PC-3 (cell line): ENCODE data around the gene DHRS1. TPM values are rescaled to one million over a fixed set of nuclear protein-coding genes. Genes with fewer than 3 reads are reported as not detected.

ENCODE experiments used
- ATAC-seq: fragments of 200-7000 bp; cut with Tn5 transposase; 2 replicates; pipeline ENCODE4 v1.9.1; 2020; ENCODE audit warnings: mild to moderate bottlenecking, moderate library complexity
- BruUV-seq: library from RNA; stranded (reverse); fragments of 400-500 nt; replicated peaks from 2 replicates; lab custom pipeline; 2021; lab: Mats Ljungman, UMichigan
- CTCF ChIA-PET: fragments of 300-600 bp; sonication (Branson Sonifier 250); formaldehyde crosslinking; loops from one replicate; lab custom pipeline; 2022; ENCODE audit warnings: antibody characterized with exemption; lab: Charles Lee
- POLR2A ChIA-PET: fragments of 300-600 bp; sonication (Branson Sonifier 250); formaldehyde crosslinking; loops from one replicate; lab custom pipeline; 2022; ENCODE audit warnings: antibody characterized with exemption; ENCODE audit not compliant: unreplicated experiment; lab: Charles Lee
- DNase-seq: peaks from one replicate; pipeline ENCODE4 v3.0.0-alpha.2; 2015
- H2AFZ ChIP-seq: fragments of 300-600 bp; sonication (generic); 2 replicates; pipeline ENCODE4 v1.6.0; 2016; ENCODE audit warnings: antibody characterized with exemption, low read length
- H3F3A ChIP-seq: fragments of 300-600 bp; sonication (generic); one replicate; pipeline ENCODE4 v1.6.0; 2017; ENCODE audit warnings: antibody characterized with exemption, low read length, control low read depth, mild to moderate bottlenecking; ENCODE audit not compliant: unreplicated experiment
- H3K27ac ChIP-seq: fragments of 300-600 bp; sonication (generic); 2 replicates; pipeline ENCODE4 v1.5.1; 2016; ENCODE audit warnings: mild to moderate bottlenecking, low read length
- H3K27me3 ChIP-seq: fragments of 300-600 bp; sonication (generic); 2 replicates; pipeline ENCODE4 v1.6.1; 2016; ENCODE audit warnings: low read length, mixed read lengths
- H3K36me3 ChIP-seq: fragments of 300-600 bp; sonication (generic); 2 replicates; pipeline ENCODE4 v1.6.1; 2016; ENCODE audit warnings: low read depth, mixed run types, low read length, mixed read lengths
- H3K4me1 ChIP-seq: fragments of 300-600 bp; sonication (generic); 2 replicates; pipeline ENCODE4 v1.5.1; 2016; ENCODE audit warnings: low read length; ENCODE audit not compliant: insufficient read depth
- H3K4me2 ChIP-seq: fragments of 300-600 bp; sonication (generic); 2 replicates; pipeline ENCODE4 v1.6.0; 2016; ENCODE audit warnings: low read length
- H3K4me3 ChIP-seq: fragments of 300-600 bp; sonication (generic); 2 replicates; pipeline ENCODE4 v1.5.1; 2016; ENCODE audit warnings: mild to moderate bottlenecking, low read length, mixed read lengths
- H3K79me2 ChIP-seq: fragments of 300-600 bp; sonication (generic); 2 replicates; pipeline ENCODE4 v1.6.1; 2017; ENCODE audit warnings: low read length, mixed read lengths
- H3K9ac ChIP-seq: fragments of 300-600 bp; sonication (generic); 2 replicates; pipeline ENCODE4 v1.6.0; 2016; ENCODE audit warnings: mild to moderate bottlenecking, low read length
- H3K9me2 ChIP-seq: fragments of 300-600 bp; sonication (generic); replicated peaks from 2 replicates; pipeline ENCODE4 v1.6.1; 2016; ENCODE audit warnings: mixed run types, low read length, mixed read lengths
- H3K9me3 ChIP-seq: fragments of 300-600 bp; sonication (generic); 2 replicates; pipeline ENCODE4 v1.6.1; 2016; ENCODE audit warnings: low read length, mixed read lengths
- H4K20me1 ChIP-seq: fragments of 300-600 bp; sonication (generic); 2 replicates; pipeline ENCODE4 v1.6.1; 2016; ENCODE audit warnings: low read length, mixed read lengths
- CTCF ChIP-seq: fragments of 300-600 bp; sonication (generic); conservative IDR thresholded peaks from 2 replicates; pipeline ENCODE4 v1.5.1; 2017; ENCODE audit warnings: antibody characterized with exemption, low read depth, mild to moderate bottlenecking, low read length
- EZH2 ChIP-seq: fragments of 300-600 bp; sonication (generic); IDR thresholded peaks from one replicate; pipeline ENCODE4 v1.6.1; 2017; ENCODE audit warnings: antibody characterized with exemption, mild to moderate bottlenecking, low read length; ENCODE audit not compliant: unreplicated experiment
- EZH2phosphoT487 ChIP-seq: fragments of 300-600 bp; sonication (generic); IDR thresholded peaks from 2 replicates; pipeline ENCODE4 v1.6.1; 2018; ENCODE audit warnings: mild to moderate bottlenecking, antibody characterized with exemption, low read length, borderline replicate concordance
- intact Hi-C: fragments of 100-400 bp; cut with micrococcal nuclease; formaldehyde crosslinking; loops from 2 replicates; pipeline ENCODE4 v1.9.0; 2023
- total RNA-seq: library from RNA; depleted of rRNA; stranded (reverse); fragments of >200 nt; gene quantifications from 2 replicates; pipeline ENCODE4 v1.2.3, GENCODE V29; 2014

The DHRS1 gene
- total RNA-seq, 1 experiment from 2014 or later: 15.9 TPM

GRCh38 chr14:24268225-24268624 is 31.4 kb downstream of the DHRS1 start:
- no peaks in the 10 kb centered on the region for H3K27me3 ChIP-seq
- no peaks in the 10 kb centered on the region for H3K79me2 ChIP-seq
- BruUV-seq: no TSS peak
- no peak overlapping the region for H3K9ac ChIP-seq
- CTCF ChIA-PET: no interaction called here
- H3K4me1 ChIP-seq: peaks cover 11% of the 10 kb centered on the region
- no peaks in the 10 kb centered on the region for H3K36me3 ChIP-seq
- H2AFZ ChIP-seq: no peak overlapping the region
- ATAC-seq (no peak), DNase-seq (no peak)
- H3K27ac ChIP-seq: no peak overlapping the region
- H3F3A ChIP-seq: no peaks in the 10 kb centered on the region
- H3K4me3 ChIP-seq: no peak overlapping the region
- H3K4me2 ChIP-seq: no peak overlapping the region
- no peaks in the 10 kb centered on the region for H3K9me2 ChIP-seq
- intact Hi-C loops: no loop called here
- H4K20me1 ChIP-seq: no peaks in the 10 kb centered on the region
- TF ChIP-seq EZH2phosphoT487 (no peak), EZH2 (no peak), CTCF (no peak)
- POLR2A ChIA-PET: no interaction called here
- H3K9me3 ChIP-seq: no peaks in the 10 kb centered on the region

GRCh38 chr14:24267516-24267915 is 32.1 kb downstream of the DHRS1 start:
- no peak overlapping the region for H3K27ac ChIP-seq
- H3K9ac ChIP-seq: no peak overlapping the region
- ChIA-PET CTCF (no interaction called here), POLR2A (no interaction called here)
- ATAC-seq (no peak), DNase-seq (no peak)
- H3K9me3 ChIP-seq: no peaks in the 10 kb centered on the region
- intact Hi-C loops: no loop called here
- H2AFZ ChIP-seq: no peak overlapping the region
- no peaks in the 10 kb centered on the region for H3K36me3 ChIP-seq
- H3K27me3 ChIP-seq: no peaks in the 10 kb centered on the region
- H3K4me2 ChIP-seq: no peak overlapping the region
- H3K79me2 ChIP-seq: no peaks in the 10 kb centered on the region
- BruUV-seq: no TSS peak
- TF ChIP-seq EZH2phosphoT487 (no peak), CTCF (no peak), EZH2 (no peak)
- H3K4me3 ChIP-seq: no peak overlapping the region
- no peaks in the 10 kb centered on the region for H4K20me1 ChIP-seq
- no peaks in the 10 kb centered on the region for H3F3A ChIP-seq
- no peaks in the 10 kb centered on the region for H3K9me2 ChIP-seq
- peaks cover 11% of the 10 kb centered on the region for H3K4me1 ChIP-seq

- TF ChIP-seq CTCF (no peak), EZH2 (no peak), EZH2phosphoT487 (no peak)
- H3K4me2 ChIP-seq: no peak overlapping the region
- no TSS peak for BruUV-seq
- H4K20me1 ChIP-seq: no peaks in the 10 kb centered on the region
- no peaks in the 10 kb centered on the region for H3F3A ChIP-seq
- H3K9me2 ChIP-seq: no peaks in the 10 kb centered on the region
- no peaks in the 10 kb centered on the region for H3K9me3 ChIP-seq
- no peak overlapping the region for H2AFZ ChIP-seq
- no peaks in the 10 kb centered on the region for H3K27me3 ChIP-seq
- H3K27ac ChIP-seq: no peak overlapping the region
- DNase-seq (no peak), ATAC-seq (no peak)
- intact Hi-C loops: no loop called here
- peaks cover 6% of the 10 kb centered on the region for H3K4me1 ChIP-seq
- no peak overlapping the region for H3K9ac ChIP-seq
- no peak overlapping the region for H3K4me3 ChIP-seq
- H3K36me3 ChIP-seq: no peaks in the 10 kb centered on the region
- H3K79me2 ChIP-seq: no peaks in the 10 kb centered on the region
- CTCF ChIA-PET: no interaction called here
- POLR2A ChIA-PET: no interaction called here
These were observed 33.0 kb downstream of the DHRS1 start for GRCh38 chr14:24266344-24267244.
